ENCODE measurements around the gene GNAO1. TPM values are rescaled to one million over a fixed set of nuclear protein-coding genes. Genes with fewer than 3 reads are reported as not detected.

The GNAO1 gene
- total RNA-seq, 1 experiment from 2014 or later, result not detected

DNA sequence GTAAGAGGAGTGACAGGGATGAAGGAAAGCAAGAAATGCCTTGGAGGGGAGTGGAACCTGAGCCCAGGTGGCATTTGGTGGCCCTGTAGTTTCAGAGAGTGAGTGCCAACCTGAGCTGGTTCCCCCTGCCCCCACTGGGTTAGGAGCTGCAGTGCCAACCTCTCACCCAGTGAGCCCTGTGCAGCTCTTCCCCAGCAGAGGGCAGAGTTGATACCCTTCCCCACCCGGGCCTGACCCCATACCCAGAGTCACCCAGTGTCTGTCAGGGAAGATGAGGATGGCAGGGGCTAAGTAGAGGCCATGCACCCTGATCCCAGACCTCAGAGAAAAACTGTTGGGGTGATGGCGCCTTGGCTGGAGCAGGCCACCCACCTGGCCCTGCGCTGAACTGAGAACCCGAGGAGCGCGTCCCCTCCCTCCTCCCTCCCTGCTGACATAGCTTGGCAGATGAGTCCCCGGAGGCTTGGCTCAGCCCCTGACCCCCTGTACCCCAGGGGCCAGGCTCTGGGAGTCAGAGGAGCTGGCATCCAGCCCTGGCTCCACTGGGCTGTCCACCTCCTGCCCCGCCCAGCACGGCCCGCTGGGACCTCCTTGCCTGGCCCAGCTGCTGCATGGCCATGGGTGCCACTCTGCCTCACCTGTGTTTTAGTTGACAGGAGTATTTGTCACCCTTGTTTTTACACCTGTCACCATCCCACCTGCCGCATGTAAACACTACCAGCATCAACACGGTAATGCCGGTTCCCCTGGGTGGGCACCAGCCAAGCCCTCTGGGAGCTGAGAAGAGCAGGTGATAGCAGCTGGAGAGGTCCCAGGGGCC is 120.1 kb downstream of the GNAO1 start:
- DNase-seq (ENCODE audit: low spot score), result no peak

DNA sequence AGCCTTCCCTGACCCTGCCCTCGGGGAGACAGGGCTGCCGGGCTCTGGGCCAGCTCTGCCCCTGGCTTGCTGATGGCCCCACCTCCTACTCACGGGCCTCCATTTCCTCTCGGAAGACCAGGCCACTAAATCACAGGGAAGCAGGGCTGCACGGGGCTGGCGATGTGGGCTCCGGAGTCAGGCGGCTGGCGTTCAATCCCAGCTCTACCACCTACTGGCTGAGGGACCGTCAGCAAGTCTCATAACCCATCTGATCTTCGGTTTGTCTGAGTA is 120.7 kb downstream of the GNAO1 start:
- no peak for DNase-seq (ENCODE audit: low spot score)

- DNase-seq (ENCODE audit: low spot score), result no peak
Observed at GRCh38 chr16:56312556-56312955, 121.3 kb downstream of the GNAO1 start.

GRCh38 chr16:56314244-56314850 is 123.1 kb downstream of the GNAO1 start:
- DNase-seq (ENCODE audit: low spot score), result no peak

- no peak for DNase-seq (ENCODE audit: low spot score)
Observed at GRCh38 chr16:56315955-56316354, 124.7 kb downstream of the GNAO1 start.

GRCh38 chr16:56316545-56316944 is 125.3 kb downstream of the GNAO1 start:
- no peak for DNase-seq (ENCODE audit: low spot score)

GRCh38 chr16:56317998-56318826 is 126.9 kb downstream of the GNAO1 start:
- DNase-seq (ENCODE audit: low spot score), result peak; percentile 60

- DNase-seq (ENCODE audit: low spot score), result no peak
Observed at GRCh38 chr16:56318827-56319140, 127.5 kb downstream of the GNAO1 start.

GRCh38 chr16:56319376-56319775 is 128.1 kb downstream of the GNAO1 start:
- no peak for DNase-seq (ENCODE audit: low spot score)

DNA sequence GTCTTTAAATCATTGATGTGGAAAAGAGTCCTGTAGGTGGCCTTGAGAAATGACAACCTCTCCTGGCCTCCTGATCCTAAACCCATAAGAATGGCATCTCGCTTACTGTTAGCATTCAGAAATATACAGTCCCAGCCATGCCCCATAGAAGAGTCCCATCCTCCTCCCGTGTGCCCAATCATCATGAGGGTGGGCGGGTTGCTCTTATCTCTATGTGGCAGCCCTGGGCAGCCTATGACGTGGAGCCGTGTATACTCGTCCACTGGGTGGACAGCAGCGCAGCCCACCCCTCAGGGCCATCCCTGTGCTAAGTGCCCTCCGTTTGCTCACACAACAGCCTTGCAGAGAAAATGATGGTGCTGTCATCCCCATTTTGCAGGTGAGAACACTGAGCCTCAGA is 128.8 kb downstream of the GNAO1 start:
- no peak for DNase-seq (ENCODE audit: low spot score)

DNA sequence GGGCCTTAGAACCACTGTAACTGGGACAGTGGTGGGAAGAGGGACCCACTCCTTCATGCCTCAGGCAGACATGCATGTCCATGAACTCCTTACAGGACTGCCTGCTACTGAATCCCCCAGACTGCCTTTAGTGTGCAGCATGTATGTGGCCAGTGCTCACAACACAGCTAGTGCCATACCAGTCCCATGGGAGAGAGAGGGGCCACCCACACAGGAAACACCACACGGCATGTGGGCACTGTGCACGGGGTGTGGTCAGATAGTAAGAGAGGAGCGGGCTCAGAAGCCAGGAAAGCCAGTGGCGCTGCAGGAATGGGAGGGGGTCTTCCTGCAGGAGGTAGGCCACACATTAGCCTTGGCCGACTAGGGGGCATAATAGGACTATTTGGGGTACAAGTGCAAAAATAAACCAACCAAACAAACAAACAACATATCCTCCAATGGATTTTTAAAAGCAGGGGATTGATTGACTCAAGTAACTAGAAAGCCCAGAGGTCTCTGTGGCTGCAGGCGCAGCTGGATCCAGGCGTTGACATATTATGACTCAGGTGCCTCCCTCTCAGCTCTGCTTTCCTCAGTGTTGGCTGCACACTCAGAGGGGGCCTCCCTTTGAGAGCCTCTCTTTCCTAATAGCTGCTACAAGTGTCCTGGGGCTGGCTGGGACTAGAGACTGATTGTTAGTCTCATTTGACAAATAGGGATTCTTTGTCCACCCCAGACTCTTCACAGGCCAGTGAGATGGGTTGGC is 129.7 kb downstream of the GNAO1 start:
- no peak for DNase-seq (ENCODE audit: low spot score)

DNA sequence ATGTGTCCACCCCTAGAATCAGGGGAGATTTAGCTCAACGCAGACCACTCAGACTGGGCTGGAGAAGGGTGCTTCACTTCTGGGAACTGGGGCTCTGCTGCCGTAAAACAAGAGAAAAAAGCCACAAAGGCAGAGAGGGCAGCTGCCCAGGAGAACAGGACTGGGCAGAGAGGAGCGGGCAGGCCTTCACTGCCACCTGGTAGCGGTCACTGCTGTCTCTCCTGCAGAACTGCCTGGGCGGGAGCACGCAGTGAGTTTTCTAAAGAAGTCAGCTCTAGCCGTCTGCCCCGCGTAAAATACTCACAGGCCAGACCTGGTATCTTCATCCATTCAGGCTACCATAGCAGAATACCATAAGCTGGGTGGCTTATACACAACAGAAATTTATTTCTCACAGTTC is 130.3 kb downstream of the GNAO1 start:
- no peak for DNase-seq (ENCODE audit: low spot score)

DNA sequence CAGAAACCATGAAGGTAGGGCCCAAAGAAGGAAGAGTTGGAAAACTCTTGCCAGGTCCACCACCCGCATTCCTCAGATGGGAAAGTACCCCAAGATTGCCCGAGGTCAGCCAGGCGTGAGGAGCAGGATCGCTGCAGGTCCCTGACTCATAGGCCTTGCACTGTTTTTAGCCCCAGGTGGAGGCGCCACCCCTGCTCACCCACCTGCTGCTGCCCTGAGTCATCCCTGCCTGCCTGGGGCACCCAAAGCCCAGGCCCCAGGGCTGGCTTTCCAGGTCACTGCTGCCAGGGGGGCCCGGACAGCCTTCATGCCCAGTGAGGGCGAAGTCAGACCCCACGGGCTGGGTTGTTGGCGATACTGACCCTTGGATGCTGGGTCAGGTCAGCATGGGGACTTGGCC is 133.1 kb downstream of the GNAO1 start:
- peak; percentile 57 for DNase-seq (ENCODE audit: low spot score)

DNA sequence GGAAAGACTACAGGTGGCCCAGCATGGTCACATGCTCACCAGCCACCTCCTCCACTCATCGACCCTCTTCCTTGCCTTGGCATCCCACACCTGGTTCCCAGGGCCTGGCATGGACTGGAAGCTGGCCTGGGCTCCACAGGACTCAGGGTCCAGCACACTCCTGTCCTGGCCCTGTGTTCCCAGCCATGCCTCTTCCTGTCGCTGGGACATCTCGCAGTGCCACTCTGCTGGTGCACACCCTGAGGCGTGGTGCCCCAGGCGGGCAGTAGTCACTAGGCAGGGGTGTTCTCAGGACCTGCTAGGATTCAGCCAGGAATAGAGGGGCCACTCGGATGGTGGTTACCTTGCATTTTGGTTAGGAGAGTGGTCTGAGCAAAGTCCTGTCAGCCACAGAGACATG is 134.7 kb downstream of the GNAO1 start:
- no peak for DNase-seq (ENCODE audit: low spot score)

- no peak for DNase-seq (ENCODE audit: low spot score)
Observed at GRCh38 chr16:56327071-56327928, 136.0 kb downstream of the GNAO1 start.

GRCh38 chr16:56327929-56328258 is 136.6 kb downstream of the GNAO1 start:
- DNase-seq (ENCODE audit: low spot score), result no peak

- no peak for DNase-seq (ENCODE audit: low spot score)
Observed at GRCh38 chr16:56328276-56329022, 137.2 kb downstream of the GNAO1 start.

GRCh38 chr16:56329887-56330286 is 138.6 kb downstream of the GNAO1 start:
- no peak for DNase-seq (ENCODE audit: low spot score)

DNA sequence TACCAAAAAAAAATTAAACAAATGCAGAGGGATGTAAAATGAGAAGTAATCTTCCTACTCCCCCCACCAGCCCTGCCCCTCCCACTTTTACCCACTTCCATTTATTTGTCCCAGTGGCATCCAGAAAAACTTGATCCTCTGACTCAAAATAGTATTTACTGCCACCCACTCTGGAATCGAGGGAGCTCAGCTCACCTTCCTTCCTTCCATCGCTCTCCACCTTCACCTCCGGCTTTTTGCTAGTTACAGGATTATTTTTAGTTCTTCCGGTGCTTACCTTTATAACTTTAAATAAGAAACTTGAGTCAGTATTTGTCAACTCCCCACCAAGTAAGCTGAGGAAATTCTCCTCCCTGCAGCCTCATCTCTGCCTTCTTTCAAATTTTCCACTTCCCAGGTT is 139.2 kb downstream of the GNAO1 start:
- no peak for DNase-seq (ENCODE audit: low spot score)

GRCh38 chr16:56331399-56331798 is 140.1 kb downstream of the GNAO1 start:
- DNase-seq (ENCODE audit: low spot score), result no peak

- no peak for DNase-seq (ENCODE audit: low spot score)
Observed at GRCh38 chr16:56331915-56332314, 140.6 kb downstream of the GNAO1 start.
